Fibroblast of skin of scalp (primary cell): ENCODE measurements around the gene SLC17A8.
A peak's percentile ranks its signal among the peaks of the same experiment; 100 is the strongest.
"Not testable (repeated sequence)": the region's sequence is repeated elsewhere in the genome, so short reads cannot be mapped to it uniquely, and the experiment has no call there.

ENCODE experiments used
- DNase-seq: peaks from one replicate; pipeline ENCODE4 v3.0.0-alpha.2; 2013

Gene SLC17A8

DNA sequence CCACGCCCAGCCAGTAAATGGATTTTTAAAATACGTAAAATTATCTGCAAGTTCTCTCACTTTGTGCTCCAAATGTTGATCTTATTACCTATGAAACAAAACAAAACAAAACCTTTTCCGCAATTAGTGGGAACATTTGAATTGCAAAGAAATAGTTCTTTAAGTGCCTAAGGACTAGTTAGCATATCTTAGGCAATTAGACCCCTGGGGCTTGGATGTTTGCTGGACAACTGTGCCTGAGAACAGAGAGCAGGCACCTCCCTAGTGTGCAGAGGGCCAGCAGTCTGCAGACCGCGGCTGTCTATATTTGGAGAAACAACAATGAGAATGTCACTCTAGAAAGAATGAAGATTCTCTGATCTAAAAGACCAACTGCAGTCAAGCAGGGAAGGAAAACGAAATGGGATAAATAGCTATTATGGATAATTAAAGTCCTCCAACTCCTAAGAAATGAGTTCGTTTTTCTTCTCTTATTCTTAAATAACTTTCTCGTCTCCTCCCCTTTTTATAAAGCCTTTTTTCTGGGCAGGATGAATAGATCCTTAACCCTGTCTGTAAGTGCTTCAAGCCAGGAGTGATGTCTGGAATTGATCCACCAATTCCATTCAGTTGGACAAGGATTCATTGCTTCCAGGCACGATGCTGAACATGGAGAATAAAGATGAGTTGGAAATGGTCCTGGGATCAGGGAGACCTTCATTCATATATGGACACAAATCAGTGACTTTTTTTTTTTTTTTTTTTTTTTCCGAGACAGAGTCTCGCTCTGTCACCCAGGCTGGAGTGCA lies 16.2 kb downstream of the SLC17A8 start:
- DNase-seq = no peak

GRCh38 chr12:100375038-100375735 lies 18.3 kb downstream of the SLC17A8 start:
- DNase-seq = peak; percentile 45

DNA sequence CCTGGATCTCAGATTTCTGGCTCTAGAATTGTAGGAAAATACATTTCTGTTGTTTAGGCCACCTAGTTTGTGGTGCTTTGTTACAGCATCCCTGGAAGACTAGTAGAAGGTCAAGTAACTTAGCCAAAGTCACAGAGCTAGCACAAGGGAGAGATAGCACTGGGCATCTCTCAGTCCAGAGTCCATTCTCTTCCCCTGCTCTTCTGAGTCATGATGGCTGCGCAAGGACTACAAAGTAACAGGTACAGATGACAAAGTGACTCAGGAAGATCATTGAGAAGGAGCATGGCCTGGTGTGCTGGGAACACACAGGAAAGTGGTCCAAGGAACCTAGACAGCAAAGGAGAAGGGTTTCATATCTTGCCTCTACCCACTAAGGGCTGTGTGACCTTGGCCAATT lies 19.3 kb downstream of the SLC17A8 start:
- DNase-seq = no peak

- no peak for DNase-seq
Measured at GRCh38 chr12:100381379-100381778, 24.5 kb downstream of the SLC17A8 start.

- DNase-seq = no peak
Measured at GRCh38 chr12:100382338-100382737, 25.5 kb downstream of the SLC17A8 start.

GRCh38 chr12:100383586-100384558 lies 27.0 kb downstream of the SLC17A8 start:
- no peak for DNase-seq

DNA sequence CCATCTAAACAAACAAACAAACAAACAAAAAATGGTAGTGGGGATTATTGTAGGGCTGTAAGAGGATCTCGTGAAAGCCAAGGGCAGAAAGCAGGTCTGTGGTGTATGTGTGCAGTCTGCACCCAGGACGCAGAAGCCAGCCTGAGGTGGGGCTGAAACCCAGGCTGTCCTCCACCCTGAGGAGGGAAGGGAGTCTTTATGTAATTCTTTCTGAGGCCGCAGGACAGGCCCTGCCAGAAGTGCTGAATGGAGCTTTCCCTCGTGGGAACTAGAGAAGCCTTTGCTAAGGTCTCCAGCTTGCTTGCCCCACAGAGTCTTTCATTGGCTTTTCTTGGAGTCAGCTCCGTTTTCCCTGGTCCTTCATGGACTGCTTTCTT lies 27.7 kb downstream of the SLC17A8 start:
- DNase-seq = no peak

- no peak for DNase-seq
Measured at GRCh38 chr12:100388382-100388781, 31.5 kb downstream of the SLC17A8 start.

DNA sequence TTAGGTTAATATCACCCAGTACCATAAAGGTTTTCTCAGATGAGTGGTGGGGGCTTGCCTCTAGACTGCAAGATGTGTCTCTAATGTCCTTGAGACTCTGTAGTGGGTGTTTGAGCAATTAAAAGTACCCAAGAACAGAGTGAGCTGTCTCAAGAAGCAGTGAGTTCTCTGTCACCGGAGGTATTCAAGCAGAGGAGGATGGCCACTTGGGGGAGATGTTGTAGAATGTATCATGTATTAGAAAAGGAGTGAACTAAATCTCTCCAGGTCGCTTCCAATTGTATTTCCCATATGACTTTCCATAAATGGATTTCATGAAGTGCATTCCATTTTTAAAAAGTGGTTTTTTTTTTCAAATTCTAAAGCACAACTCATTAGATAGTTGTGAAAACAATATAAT lies 35.0 kb downstream of the SLC17A8 start:
- DNase-seq = no peak

DNA sequence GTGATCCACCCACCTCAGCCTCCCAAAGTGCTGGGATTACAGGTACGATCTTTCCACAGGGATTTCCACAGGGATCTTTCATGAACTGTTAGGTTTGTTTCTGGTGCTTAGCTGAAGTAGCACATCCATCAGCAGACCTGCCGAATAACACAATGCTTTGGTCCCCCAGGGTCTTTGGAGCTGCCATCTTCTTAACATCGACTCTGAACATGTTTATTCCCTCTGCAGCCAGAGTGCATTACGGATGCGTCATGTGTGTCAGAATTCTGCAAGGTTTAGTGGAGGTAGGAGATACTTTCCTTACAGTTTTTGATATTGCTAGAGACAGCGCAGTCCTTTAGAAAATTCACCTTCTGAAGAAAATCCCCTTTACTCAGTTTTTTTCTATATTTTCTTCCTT lies 36.3 kb downstream of the SLC17A8 start:
- DNase-seq = no peak

GRCh38 chr12:100395811-100396210 lies 38.9 kb downstream of the SLC17A8 start:
- DNase-seq = no peak

- no peak for DNase-seq
Measured at GRCh38 chr12:100398307-100398706, 41.4 kb downstream of the SLC17A8 start.

DNA sequence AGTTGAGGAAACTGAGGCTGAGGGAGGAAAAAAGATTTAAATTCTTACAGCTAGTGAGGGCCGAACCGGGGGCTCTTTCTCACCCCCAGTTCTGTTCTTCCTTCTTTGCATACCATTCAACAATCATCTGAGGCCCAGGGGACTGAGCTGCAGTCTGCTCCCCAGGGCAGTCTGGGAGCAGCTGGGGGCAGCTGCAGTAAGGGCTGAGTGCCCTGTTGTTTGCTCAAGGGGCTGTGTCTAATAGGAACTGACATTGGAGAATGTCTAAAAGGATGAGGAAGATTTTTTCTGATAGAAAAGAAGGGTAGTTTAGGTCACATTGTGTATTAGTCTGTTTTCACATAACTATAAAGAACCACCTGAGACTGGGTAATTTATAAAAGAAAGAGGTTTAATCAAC lies 42.2 kb downstream of the SLC17A8 start:
- DNase-seq = no peak

DNA sequence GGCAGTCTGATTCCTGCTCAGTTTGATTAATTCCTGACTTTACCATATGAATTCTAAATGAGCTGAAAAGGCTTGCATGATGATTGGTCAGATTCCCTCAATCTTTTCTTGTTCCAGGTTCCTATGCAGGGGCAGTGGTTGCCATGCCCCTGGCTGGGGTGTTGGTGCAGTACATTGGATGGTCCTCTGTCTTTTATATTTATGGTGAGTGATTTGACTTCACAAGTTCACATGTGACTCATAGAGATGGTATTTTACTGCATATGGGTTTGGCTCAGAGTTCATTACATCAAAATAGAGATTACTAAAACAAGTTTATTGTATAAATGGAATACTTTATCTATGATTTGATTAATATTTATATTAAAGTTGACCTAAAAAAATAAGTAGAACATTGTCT lies 44.8 kb downstream of the SLC17A8 start:
- peak; percentile 12 for DNase-seq

- DNase-seq = no peak
Measured at GRCh38 chr12:100402763-100403162, 45.9 kb downstream of the SLC17A8 start.

GRCh38 chr12:100403446-100403845 lies 46.6 kb downstream of the SLC17A8 start:
- no peak for DNase-seq

DNA sequence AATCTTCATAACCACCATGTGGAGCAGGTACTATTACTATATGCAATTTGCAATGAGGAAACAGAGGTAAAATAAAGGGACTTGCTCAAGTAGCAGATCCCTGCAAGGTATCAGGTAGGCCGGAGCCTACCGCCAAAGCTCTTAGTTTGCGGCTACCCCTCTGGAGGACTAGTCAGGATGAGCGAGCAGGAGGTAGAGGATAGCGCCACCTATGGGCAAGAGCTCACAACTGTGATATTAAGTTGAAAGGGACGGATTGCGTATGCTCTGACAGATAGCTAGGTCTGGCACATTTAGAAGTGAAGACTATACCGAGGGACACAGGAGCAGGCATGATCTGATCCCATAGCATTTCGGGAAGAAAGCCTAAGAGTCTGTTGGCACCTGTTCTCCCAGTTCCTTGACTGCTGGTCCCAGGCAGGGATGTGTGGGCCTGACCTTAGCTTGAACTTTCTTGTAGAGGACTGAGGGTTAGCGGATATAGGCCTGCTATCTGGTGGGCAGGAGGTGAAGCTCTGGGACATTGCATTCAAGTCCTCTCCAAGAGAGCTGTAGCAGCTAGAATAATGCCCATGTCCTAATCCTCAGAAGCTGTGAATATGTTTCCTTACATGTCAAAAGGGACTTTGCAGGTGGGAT lies 48.0 kb downstream of the SLC17A8 start:
- peak; percentile 42 for DNase-seq

DNA sequence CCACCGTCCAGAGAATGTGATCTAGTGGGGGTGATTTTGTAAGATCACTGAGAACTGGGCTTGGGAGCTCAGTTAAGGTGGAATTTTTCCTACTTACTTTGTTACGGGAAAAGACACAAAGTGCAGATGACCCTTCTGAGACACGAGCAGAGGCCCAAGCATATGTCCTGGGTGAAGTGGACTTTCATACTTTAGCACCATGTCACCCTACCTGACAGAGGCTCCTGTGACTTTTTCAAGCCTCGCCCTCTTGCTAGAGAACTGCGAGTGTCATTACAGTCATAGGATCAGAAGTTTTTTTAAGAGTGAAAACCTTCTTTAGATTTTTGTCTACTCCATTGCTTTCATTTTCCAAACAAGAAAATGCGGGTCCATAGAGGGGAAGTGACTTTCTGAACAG lies 56.1 kb downstream of the SLC17A8 start:
- DNase-seq = no peak

GRCh38 chr12:100414739-100415138 lies 57.9 kb downstream of the SLC17A8 start:
- no peak for DNase-seq

DNA sequence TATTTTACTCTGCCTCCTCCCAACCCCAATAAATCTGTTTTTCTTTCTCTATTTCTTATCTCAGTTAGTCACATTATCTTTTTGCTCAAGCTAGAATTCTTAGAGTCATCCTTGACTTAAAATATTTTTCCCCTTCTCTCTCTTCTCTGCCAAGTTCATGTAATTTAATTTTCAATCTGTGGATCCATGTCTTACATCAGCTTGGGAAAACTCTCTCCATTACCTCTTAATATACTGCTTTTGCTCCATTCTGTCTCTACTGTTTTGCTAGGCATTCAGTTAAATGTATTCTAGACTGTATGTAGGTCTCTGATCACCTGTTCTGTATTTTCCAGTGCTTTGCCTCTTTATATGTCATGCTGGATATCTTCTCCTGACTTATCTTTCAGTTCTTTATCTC lies 65.8 kb downstream of the SLC17A8 start:
- DNase-seq = no peak

DNA sequence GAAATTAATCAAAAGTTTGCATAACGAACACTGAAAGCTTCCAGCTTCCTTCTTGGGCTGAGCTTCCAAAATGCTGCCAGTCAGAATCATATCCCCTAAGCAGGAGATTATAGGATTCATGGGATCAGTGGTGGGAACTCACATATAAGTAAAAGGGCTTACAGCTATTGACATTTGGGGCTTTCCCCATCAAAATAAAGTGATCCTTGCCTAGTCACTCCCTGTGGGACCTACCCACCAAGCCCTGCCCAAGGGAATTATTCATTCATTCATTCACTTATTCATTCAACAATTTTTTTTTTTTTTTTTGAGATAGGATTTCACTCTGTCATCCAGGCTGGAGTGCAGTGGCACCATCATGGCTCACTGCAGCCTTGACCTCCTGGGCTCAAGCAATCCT lies 69.3 kb downstream of the SLC17A8 start:
- DNase-seq = no peak

DNA sequence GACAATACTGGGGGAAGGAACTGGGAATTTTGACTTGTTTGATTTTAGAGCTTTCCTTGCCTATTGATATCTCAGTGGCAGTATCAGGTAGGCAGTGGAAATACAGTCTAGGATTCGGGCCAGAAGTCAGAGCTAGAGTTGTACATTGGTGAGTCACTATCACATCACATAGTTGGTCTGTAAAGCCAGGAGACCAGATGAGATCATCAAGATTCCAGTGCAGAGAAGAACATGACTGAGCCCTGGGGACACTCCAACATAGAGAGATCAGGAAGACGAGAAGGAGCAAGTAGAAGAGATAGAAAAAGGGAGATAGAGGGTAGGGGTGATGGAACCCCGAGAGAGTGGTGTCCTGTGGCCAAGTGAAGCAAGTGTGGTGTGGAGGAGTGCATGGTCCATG lies 70.2 kb downstream of the SLC17A8 start:
- peak; percentile 27 for DNase-seq

DNA sequence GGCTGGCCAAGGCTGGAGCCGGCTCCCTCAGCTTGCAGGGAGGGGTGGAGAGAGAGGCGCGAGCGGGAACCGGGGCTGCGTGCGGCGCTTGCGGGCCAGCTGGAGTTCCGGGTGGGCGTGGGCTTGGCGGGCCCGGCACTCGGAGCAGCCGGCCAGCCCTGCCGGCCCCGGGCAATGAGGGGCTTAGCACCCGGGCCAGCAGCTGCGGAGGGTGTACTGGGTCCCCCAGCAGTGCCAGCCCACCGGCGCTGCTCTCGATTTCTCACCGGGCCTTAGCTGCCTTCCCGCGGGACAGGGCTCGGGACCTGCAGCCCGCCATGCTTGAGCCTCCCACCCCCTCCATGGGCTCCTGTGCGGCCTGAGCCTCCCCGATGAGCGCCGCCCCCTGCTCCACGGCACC lies 73.4 kb downstream of the SLC17A8 start:
- DNase-seq = not testable (repeated sequence)
